Prostate gland (tissue), 2 donors: ENCODE data around the gene FAM167B.

ENCODE experiments used
- CTCF ChIP-seq, 4 experiments: fragments of 200-600 bp in 2 of 4; fragments of 450-650 bp in 2 of 4; sonication (generic) in 2 of 4; IDR thresholded peaks; 1 replicate in 3 of 4; 2 replicates in 1 of 4; pipeline ENCODE4 v1.5.1; 2016 to 2019; ENCODE audit warnings: antibody characterized with exemption in 4 of 4, mild to moderate bottlenecking in 2 of 4, moderate library complexity in 2 of 4
- POLR2A ChIP-seq: fragments of 450-650 bp; IDR thresholded peaks from one replicate; pipeline ENCODE4 v1.6.1; 2016; ENCODE audit warnings: antibody characterized with exemption, mild to moderate bottlenecking
- POLR2AphosphoS5 ChIP-seq: sonication (generic); formaldehyde crosslinking; IDR thresholded peaks from one replicate; pipeline ENCODE4 v1.6.1; 2017; ENCODE audit warnings: antibody characterized with exemption

DNA sequence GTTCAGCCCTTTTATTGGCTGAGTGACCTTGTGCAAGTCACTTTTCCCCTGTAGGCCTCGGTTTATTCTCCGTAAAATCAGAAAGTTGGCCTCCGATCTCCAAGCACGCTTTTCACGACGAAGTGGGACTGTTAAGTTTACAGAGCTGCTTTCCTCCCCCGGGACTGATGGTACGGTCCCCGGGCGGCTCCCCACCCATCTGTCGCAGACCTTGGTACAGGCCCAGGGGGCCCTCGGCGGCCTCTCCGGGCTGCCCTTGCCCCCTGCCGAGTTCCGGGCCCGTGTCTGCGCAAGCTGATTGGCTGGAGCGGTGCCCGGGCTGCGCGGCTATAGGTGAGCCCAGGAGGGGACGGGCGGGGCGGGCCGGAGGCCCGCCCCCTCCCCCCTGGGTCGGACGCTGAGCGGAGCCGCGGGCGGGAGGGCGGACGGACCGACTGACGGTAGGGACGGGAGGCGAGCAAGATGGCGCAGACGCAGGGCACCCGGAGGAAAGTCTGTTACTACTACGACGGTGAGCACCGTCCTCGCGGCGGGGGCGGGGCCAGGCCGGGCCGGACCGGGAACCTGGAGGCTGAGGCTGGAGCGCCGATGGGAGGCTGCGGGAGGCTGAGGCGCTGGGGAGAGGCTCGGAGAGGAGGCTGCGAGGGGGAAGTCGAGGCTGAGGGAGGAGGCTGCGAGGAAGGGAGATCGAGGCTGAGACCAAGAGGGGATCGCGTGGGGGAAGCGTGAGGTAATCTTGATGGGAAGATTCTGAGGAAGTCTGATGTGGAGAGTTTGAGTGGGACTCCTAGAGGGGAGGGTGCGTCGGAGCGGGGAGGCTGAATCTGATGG, 44.9 kb downstream of the FAM167B start, which contains the start of gene HDAC1:
- TF ChIP-seq CTCF (IDR thresholded peaks at IDR 0.05) (peak in 1 of 4 experiments; percentile 14), POLR2A (peak; percentile 69), POLR2AphosphoS5 (peak; percentile 71)
